ENCODE data around the gene CDYL2.
"Not testable (repeated sequence)": the region's sequence is repeated elsewhere in the genome, so short reads cannot be mapped to it uniquely, and the experiment has no call there.

Gene CDYL2

DNA sequence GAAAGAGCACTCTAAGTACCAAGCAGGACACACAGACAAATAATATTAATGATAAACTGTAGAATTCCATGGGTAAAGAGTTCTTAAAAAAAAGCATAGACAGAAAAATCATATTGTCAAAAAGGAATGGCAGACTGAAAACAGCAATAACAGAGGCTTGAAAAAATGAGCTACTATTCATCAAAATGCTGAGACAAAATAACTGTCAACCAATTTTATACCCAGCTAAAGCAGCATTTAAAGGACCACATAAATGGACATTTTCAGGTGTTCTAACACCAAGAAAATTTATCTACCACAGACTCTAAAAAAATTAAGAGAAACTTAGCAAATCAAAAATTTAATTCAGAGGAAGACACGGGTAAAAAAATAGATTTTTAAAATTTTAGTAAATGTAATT, 144.5 kb downstream of the CDYL2 start:
- H3K4me3 ChIP-seq (ENCODE audit: low read depth, low read length) = no peak overlapping the region
- H3K4me1 ChIP-seq (ENCODE audit: control insufficient read depth, insufficient read depth, low read length) = no peaks in the 10 kb centered on the region
- H3K36me3 ChIP-seq (ENCODE audit: control insufficient read depth, insufficient read depth, low read length) = no peaks in the 10 kb centered on the region
- no peak overlapping the region for H3K9ac ChIP-seq (ENCODE audit: low read length)
- no peak overlapping the region for H3K27ac ChIP-seq (ENCODE audit: low read depth, low read length)
- H3K9me3 ChIP-seq (ENCODE audit: control insufficient read depth, insufficient read depth, low read depth, low read length) = peaks cover 3% of the 10 kb centered on the region; the same call in 1 of the 2 replicates
- no peaks in the 10 kb centered on the region for H3K27me3 ChIP-seq (ENCODE audit: control insufficient read depth, insufficient read depth, low read length)

DNA sequence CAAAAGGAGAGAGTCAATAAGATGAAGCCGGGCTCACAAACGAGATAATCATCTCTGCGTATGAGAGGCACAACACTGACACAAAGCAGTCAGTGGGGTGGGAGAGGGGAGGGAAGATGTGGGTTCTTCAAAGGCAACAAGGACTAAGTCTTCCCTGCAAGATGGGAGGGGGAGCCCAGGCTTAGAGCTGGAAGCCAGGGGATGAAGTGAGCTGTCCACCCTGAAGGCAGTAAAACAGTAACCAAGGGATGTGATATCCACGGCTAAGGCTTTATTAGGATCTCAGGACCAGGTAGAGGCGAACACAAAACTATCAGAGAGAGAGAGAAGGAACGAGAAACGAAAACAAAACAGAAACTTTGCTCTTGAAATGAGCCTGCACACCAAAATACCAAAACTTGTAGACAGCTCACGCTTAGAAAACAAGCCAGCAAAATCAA, 147.7 kb downstream of the CDYL2 start:
- Histone ChIP-seq H3K9me3 (ENCODE audit: control insufficient read depth, insufficient read depth, low read depth, low read length) (peaks cover 3% of the 10 kb centered on the region; the same call in 1 of the 2 replicates), H3K27me3 (ENCODE audit: control insufficient read depth, insufficient read depth, low read length) (no peaks in the 10 kb centered on the region), H3K36me3 (ENCODE audit: control insufficient read depth, insufficient read depth, low read length) (no peaks in the 10 kb centered on the region), H3K4me1 (ENCODE audit: control insufficient read depth, insufficient read depth, low read length) (no peaks in the 10 kb centered on the region), H3K27ac (ENCODE audit: low read depth, low read length) (no peak overlapping the region), H3K9ac (ENCODE audit: low read length) (no peak overlapping the region), H3K4me3 (ENCODE audit: low read depth, low read length) (no peak overlapping the region)

DNA sequence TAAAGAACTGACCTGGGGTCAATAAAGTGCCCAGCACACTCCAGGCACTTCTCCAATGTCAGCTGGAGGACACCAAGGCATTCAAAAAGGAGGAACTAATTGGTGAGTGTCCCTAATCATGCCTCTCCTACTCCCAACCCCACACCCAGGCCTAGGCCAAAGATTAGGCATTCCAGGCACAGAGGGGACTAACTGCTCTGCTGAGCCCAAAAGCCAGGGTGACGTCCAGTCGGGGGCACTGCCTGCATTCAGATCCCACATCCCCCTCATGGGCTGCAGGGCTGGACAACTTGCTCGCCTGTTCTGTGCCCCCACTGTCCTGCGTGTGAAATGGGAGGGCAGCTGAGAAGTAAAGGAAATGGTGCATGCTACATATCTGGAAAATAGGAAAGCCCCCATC, 148.2 kb downstream of the CDYL2 start:
- Histone ChIP-seq H3K27ac (ENCODE audit: low read depth, low read length) (no peak overlapping the region), H3K9ac (ENCODE audit: low read length) (no peak overlapping the region), H3K36me3 (ENCODE audit: control insufficient read depth, insufficient read depth, low read length) (no peaks in the 10 kb centered on the region), H3K27me3 (ENCODE audit: control insufficient read depth, insufficient read depth, low read length) (no peaks in the 10 kb centered on the region), H3K9me3 (ENCODE audit: control insufficient read depth, insufficient read depth, low read depth, low read length) (peaks cover 3% of the 10 kb centered on the region; the same call in 1 of the 2 replicates), H3K4me3 (ENCODE audit: low read depth, low read length) (no peak overlapping the region), H3K4me1 (ENCODE audit: control insufficient read depth, insufficient read depth, low read length) (no peaks in the 10 kb centered on the region)

DNA sequence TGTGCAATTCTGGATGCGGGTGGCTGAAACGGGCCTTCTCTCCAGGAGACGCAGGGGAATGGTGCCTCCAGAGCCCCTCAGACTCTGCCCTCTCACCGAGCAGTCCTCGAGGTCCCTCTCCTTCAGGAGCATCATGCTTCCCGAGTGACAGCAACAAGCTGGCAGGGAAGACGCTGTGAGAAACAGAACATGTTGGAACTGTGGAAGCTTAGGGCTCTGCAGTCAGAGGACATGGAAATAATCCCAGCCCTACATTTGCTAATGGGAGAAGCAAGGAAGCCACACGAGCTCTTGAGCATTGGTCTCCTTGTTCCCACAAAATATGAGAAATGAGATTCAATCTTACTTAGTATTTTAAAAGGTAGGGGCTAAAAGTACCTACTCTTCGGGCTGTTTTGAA, 148.6 kb downstream of the CDYL2 start:
- Histone ChIP-seq H3K4me1 (ENCODE audit: control insufficient read depth, insufficient read depth, low read length) (no peaks in the 10 kb centered on the region), H3K36me3 (ENCODE audit: control insufficient read depth, insufficient read depth, low read length) (no peaks in the 10 kb centered on the region), H3K4me3 (ENCODE audit: low read depth, low read length) (no peak overlapping the region), H3K27me3 (ENCODE audit: control insufficient read depth, insufficient read depth, low read length) (no peaks in the 10 kb centered on the region), H3K9me3 (ENCODE audit: control insufficient read depth, insufficient read depth, low read depth, low read length) (peaks cover 3% of the 10 kb centered on the region; the same call in 1 of the 2 replicates), H3K27ac (ENCODE audit: low read depth, low read length) (no peak overlapping the region), H3K9ac (ENCODE audit: low read length) (no peak overlapping the region)

DNA sequence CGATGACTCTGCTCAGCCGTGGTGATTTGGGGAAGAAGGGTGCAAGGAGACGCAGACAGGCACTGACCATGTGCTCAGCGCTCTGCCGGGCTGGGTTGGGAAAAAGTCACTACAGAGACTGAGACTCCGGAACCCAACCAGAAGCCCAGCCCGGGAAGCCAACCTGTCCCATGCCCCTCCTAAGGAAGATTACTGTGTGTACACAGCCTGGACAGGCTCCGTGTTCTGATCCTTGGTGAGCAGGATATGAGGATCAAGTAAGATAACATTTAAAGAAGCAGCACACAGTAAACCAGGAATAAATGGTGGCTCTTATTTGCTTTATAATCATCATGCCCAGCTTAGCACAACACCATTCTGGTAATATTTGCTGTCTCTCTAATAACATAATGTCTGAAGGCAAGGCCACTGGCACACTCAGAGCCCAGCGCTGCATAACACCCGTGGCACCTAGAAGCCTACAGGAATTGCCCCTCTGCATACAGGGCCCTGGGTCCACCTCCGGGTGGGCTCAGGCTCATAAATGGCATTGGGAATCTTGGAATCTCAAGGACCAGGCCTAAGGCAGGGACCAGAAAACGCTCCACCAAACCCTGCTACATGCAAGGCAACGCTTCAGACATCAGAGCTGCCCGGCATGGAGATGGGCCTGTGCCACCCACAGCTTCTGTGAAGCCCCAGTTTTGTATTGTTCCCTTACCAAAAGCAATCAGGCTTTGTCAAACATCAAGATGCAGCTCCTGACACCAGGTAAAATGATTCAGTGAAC, 150.1 kb downstream of the CDYL2 start:
- Histone ChIP-seq H3K9me3 (ENCODE audit: control insufficient read depth, insufficient read depth, low read depth, low read length) (no peaks in the 10 kb centered on the region), H3K27ac (ENCODE audit: low read depth, low read length) (no peak overlapping the region), H3K27me3 (ENCODE audit: control insufficient read depth, insufficient read depth, low read length) (no peaks in the 10 kb centered on the region), H3K4me3 (ENCODE audit: low read depth, low read length) (no peak overlapping the region), H3K4me1 (ENCODE audit: control insufficient read depth, insufficient read depth, low read length) (no peaks in the 10 kb centered on the region), H3K9ac (ENCODE audit: low read length) (no peak overlapping the region), H3K36me3 (ENCODE audit: control insufficient read depth, insufficient read depth, low read length) (no peaks in the 10 kb centered on the region)

DNA sequence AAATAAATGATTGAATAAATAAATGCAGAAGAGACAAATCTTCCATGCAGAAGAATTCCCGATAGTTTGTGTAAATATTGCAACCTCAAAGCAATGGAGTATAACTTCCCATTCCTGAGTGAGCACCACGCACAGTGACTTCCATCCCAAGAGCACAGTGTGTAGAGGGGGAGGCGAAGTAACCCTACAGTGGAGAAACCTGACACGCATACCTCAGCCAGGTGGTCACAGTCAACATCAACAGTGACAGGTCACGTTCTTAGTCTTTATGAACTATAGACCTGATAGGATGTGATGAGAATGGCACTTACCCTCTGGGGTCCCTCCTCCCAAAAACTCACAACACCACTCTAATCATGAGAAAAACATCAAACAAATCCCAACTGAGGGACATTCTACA, 152.0 kb downstream of the CDYL2 start:
- Histone ChIP-seq H3K9ac (ENCODE audit: low read length) (no peak overlapping the region), H3K27ac (ENCODE audit: low read depth, low read length) (no peak overlapping the region), H3K4me3 (ENCODE audit: low read depth, low read length) (no peak overlapping the region), H3K36me3 (ENCODE audit: control insufficient read depth, insufficient read depth, low read length) (no peaks in the 10 kb centered on the region), H3K27me3 (ENCODE audit: control insufficient read depth, insufficient read depth, low read length) (no peaks in the 10 kb centered on the region), H3K9me3 (ENCODE audit: control insufficient read depth, insufficient read depth, low read depth, low read length) (no peaks in the 10 kb centered on the region), H3K4me1 (ENCODE audit: control insufficient read depth, insufficient read depth, low read length) (no peaks in the 10 kb centered on the region)

DNA sequence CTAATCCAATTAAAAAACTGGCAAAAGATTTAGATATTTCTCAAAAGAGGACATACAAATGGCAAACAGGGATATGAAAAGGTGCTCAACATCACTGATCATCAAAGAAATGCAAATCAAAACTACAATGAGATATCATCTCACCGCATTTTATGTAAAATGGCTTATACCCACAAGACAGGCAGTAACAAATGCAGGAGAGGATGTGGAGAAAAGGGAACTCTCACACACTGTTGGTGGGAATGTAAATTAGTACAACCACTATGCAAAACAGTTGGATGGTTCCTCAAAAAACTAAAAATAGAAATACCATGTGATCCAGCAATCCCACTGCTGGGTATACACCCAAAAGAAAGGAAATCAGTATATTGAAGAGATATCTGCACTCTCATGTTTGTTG, 154.1 kb downstream of the CDYL2 start:
- not testable (repeated sequence) for H3K9me3 ChIP-seq (ENCODE audit: control insufficient read depth, insufficient read depth, low read depth, low read length); H3K27me3 ChIP-seq (ENCODE audit: control insufficient read depth, insufficient read depth, low read length); H3K36me3 ChIP-seq (ENCODE audit: control insufficient read depth, insufficient read depth, low read length); H3K9ac ChIP-seq (ENCODE audit: low read length); H3K4me1 ChIP-seq (ENCODE audit: control insufficient read depth, insufficient read depth, low read length); H3K4me3 ChIP-seq (ENCODE audit: low read depth, low read length); H3K27ac ChIP-seq (ENCODE audit: low read depth, low read length)

DNA sequence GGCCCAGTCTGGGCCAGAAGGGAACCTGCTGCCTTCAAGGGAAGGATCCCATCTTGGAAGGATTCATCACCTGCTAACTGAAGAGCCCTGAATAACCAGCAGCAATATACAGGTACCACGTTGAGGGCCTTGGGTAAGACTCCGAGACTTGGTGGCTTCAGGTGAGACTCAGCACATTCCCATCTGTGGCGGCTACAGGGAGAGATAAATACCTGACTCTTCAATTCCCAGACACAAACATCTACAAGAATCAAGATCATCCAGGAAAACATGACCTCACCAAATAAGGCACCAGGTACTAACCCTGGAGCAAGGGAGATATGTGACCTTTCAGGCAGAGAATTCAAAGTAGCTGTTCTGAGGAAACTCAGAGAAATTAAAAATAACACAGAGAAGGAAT, 164.1 kb downstream of the CDYL2 start:
- Histone ChIP-seq H3K27me3 (ENCODE audit: control insufficient read depth, insufficient read depth, low read length) (no peaks in the 10 kb centered on the region), H3K4me3 (ENCODE audit: low read depth, low read length) (no peak overlapping the region), H3K27ac (ENCODE audit: low read depth, low read length) (no peak overlapping the region), H3K4me1 (ENCODE audit: control insufficient read depth, insufficient read depth, low read length) (no peaks in the 10 kb centered on the region), H3K36me3 (ENCODE audit: control insufficient read depth, insufficient read depth, low read length) (no peaks in the 10 kb centered on the region), H3K9me3 (ENCODE audit: control insufficient read depth, insufficient read depth, low read depth, low read length) (0 out of 2 replicates have a peak, but pooled peaks cover 3% of the 10 kb centered on the region), H3K9ac (ENCODE audit: low read length) (no peak overlapping the region)

DNA sequence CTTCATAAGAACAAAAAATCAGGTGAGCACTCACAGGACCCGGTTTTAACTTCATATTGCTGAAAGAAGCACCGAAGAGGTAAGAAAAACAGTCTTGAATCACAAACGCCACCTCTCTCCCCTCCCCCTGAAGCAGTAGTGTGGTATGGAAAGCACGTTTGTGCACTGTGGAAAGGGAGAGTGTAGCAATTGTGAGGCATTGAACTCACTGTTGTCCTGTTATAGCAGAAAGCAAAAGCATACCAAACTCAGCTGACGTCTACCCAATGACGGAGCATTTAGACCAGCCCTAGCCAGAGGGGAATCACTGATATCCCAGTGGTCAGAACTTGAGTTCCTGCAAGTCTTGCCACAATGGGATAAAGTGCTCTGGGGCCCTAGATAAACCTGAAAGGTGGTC, 164.8 kb downstream of the CDYL2 start:
- no peak overlapping the region for H3K27ac ChIP-seq (ENCODE audit: low read depth, low read length)
- H3K9me3 ChIP-seq (ENCODE audit: control insufficient read depth, insufficient read depth, low read depth, low read length) = 0 out of 2 replicates have a peak, but pooled peaks cover 3% of the 10 kb centered on the region
- H3K4me3 ChIP-seq (ENCODE audit: low read depth, low read length) = no peak overlapping the region
- no peaks in the 10 kb centered on the region for H3K4me1 ChIP-seq (ENCODE audit: control insufficient read depth, insufficient read depth, low read length)
- H3K9ac ChIP-seq (ENCODE audit: low read length) = no peak overlapping the region
- H3K36me3 ChIP-seq (ENCODE audit: control insufficient read depth, insufficient read depth, low read length) = no peaks in the 10 kb centered on the region
- no peaks in the 10 kb centered on the region for H3K27me3 ChIP-seq (ENCODE audit: control insufficient read depth, insufficient read depth, low read length)

DNA sequence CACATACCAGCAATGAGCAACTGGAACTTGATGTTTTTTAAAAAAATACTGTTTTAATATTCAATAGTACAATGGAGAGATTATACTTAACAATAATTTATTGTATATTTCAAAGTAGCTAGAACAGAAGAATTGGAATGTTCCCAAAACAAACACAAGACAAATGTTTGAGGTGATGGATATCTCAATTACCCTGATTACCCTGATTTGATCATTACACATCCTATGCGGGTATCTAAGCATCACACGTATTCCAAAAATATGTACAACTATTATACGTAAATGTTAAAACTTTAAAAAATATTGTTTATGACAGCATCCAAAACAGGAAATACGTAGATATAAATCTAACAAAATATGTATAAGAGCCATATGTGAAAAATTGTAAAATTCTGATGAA, 166.8 kb downstream of the CDYL2 start:
- H3K9ac ChIP-seq (ENCODE audit: low read length) = no peak overlapping the region
- H3K27ac ChIP-seq (ENCODE audit: low read depth, low read length) = no peak overlapping the region
- H3K4me1 ChIP-seq (ENCODE audit: control insufficient read depth, insufficient read depth, low read length) = no peaks in the 10 kb centered on the region

DNA sequence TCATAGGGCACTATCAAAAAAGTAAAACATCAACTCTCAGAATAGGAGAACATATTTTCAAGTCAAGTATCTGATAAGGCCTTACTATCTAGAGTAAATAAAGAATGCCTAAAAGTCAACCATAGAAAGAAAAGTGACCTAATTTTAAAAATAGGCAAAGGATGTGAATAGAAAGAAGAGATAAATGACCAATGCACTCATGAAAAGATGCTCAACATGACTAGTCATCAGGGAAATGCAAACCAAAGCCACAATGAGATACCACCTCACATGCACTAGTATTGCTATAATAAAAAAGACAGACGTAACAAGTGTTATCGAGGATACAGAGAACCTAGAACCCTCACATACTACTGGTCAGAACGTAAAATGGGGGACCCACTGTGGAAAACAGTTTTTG, 172.8 kb downstream of the CDYL2 start:
- no peaks in the 10 kb centered on the region for H3K27me3 ChIP-seq (ENCODE audit: control insufficient read depth, insufficient read depth, low read length)
- H3K4me1 ChIP-seq (ENCODE audit: control insufficient read depth, insufficient read depth, low read length) = no peaks in the 10 kb centered on the region
- no peak overlapping the region for H3K27ac ChIP-seq (ENCODE audit: low read depth, low read length)
- no peaks in the 10 kb centered on the region for H3K36me3 ChIP-seq (ENCODE audit: control insufficient read depth, insufficient read depth, low read length)
- no peak overlapping the region for H3K4me3 ChIP-seq (ENCODE audit: low read depth, low read length)
- H3K9ac ChIP-seq (ENCODE audit: low read length) = no peak overlapping the region
- no peaks in the 10 kb centered on the region for H3K9me3 ChIP-seq (ENCODE audit: control insufficient read depth, insufficient read depth, low read depth, low read length)

More for the DNA sequence above, 166.8 kb downstream of the CDYL2 start:
- no peaks in the 10 kb centered on the region for H3K27me3 ChIP-seq (ENCODE audit: control insufficient read depth, insufficient read depth, low read length)
- no peaks in the 10 kb centered on the region for H3K36me3 ChIP-seq (ENCODE audit: control insufficient read depth, insufficient read depth, low read length)
- H3K4me3 ChIP-seq (ENCODE audit: low read depth, low read length) = no peak overlapping the region
- H3K9me3 ChIP-seq (ENCODE audit: control insufficient read depth, insufficient read depth, low read depth, low read length) = 0 out of 2 replicates have a peak, but pooled peaks cover 3% of the 10 kb centered on the region

Measured in HUES6 (cell line).